Epithelial cell of prostate (primary cell): ENCODE results near the gene SDK1.

Source experiments
- DNase-seq: peaks from one replicate; pipeline ENCODE4 v3.0.0-alpha.2; 2011; ENCODE audit warnings: low read depth, low spot score
- H3K27ac ChIP-seq: fragments of 450-650 bp; 2 replicates; pipeline ENCODE4 v1.5.1; 2017; ENCODE audit warnings: mild to moderate bottlenecking

SDK1 gene

DNA sequence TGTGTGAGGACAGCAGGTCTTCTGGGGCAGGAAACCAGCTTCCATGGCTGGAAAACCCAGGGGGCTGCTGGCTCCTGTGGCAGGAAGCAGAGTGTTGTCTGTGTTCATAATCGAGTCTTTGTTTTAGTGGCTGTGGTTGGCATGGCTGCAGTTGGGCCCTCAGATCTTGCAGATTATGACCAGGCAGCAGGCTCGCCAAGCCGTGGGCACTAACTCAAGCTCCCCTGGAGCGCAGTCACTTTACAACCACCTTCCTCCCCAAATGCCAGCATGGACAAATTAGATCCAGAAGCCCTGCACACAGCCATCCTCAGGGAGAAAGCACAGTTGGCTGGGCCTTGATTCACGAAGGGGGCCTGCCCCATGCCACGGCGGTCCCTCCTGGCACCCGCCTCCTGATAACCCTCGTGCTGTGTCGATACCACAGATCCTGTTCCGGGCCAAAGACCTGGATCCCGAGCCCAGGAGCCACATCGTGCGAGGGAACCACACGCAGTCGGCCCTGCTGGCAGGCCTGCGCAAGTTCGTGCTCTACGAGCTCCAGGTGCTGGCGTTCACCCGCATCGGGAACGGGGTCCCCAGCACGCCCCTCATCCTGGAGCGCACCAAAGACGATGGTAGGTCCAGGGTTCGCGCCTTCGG is 828.5 kb downstream of the SDK1 start:
- DNase-seq = no peak
- no peak overlapping the region for H3K27ac ChIP-seq

DNA sequence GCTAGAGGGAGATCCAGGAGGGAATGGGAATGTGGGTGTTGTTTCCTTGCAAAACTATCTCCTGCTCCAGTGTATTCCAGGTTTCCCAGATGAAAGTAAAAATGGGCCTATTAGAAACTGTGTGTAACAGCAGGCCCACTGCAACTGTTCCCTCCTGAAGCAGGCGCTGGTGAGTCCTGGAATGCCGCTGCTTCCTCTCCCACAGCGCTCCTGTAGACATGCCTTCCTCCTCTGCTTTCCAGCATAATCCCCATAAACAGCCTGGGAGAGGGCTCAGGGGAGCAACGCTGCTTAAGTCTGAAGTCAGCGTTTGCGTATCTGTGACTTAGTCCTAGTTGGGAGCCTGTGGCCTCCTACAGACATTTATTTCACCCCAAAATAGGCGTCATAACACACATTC is 830.0 kb downstream of the SDK1 start:
- no peak overlapping the region for H3K27ac ChIP-seq
- DNase-seq = no peak

DNA sequence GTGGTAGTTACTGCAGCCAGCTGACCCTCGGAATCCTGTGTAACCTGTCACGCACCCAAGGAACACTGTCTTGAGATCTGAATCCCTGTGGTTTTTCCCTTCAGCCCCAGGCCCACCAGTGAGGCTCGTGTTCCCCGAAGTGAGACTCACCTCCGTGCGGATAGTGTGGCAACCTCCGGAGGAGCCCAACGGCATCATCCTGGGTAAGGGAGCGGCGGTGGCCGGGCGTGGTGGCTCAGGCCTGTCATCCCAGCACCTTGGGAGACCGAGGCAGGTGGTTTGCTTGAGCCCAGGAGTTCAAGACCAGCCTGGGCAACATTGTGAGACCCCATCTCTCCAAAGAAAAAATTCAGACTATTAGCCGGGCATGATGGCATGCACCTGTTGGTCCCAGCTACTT is 831.2 kb downstream of the SDK1 start:
- H3K27ac ChIP-seq = no peak overlapping the region
- DNase-seq = no peak

DNA sequence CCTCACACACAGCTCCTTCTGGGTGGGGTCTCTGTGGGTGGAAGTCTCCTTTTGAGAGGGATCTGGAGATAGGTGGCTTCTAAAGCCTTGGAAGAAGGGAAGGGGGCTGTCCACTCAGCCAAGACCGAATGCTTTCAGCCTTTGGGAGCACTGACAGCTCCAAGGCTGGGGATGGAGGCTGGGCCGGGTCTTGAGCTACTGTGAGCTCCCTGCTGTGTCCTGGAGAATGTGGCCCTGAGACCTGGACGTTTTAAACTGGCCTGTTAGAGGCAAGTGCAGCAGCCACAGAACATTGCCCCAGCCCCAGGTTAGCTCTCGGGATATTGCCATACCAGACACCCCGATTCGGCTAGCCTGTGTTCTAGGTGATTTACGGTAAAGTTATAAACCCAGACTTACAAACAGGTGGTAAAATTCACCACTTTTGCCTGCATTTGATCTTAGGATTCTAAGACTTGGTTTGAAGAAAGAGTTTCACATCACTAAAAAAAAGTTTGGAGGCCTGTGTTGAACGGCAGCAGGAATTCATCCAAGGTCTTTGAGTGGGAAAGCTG is 832.5 kb downstream of the SDK1 start:
- DNase-seq = no peak
- H3K27ac ChIP-seq = no peak overlapping the region

DNA sequence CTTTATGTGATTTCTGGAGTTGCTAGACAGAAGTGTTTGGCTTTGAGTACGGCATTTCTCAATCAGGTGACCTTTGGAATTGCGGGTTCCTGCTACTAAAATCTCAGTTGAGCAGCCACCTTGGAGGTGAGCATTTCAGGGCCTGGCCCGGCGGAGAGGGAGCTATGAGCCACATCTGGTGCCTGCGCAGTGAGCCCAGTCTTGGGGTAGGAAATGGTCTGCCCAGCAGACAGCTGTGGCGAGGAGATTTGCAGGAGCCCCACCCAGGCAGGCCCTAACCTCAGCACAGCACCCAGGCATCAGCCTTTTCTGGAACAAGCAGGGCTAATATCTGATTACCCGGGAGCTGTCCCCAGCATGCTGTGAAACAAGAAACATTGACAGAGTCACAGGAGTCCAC is 833.2 kb downstream of the SDK1 start:
- no peak for DNase-seq
- H3K27ac ChIP-seq = no peak overlapping the region

DNA sequence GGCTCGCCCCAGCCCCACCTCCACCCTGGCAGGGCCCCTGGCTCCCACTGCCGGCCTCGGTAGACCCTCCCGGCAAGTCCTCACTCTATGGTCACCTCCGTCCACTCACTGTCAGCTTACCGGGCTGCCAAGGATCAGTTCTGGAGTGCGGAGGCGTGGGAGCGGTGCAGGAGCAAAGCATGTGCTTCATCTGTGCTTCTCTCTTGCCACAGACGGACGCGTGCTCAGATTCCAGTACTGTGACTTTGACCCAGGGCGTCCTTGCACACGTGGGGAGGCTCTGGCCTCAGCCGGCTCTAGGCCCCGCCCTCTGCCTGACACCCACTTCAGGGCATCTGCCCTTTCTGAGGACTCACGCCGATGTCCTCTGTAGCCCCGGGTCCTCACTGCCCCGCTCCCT is 833.6 kb downstream of the SDK1 start:
- DNase-seq = no peak
- no peak overlapping the region for H3K27ac ChIP-seq

DNA sequence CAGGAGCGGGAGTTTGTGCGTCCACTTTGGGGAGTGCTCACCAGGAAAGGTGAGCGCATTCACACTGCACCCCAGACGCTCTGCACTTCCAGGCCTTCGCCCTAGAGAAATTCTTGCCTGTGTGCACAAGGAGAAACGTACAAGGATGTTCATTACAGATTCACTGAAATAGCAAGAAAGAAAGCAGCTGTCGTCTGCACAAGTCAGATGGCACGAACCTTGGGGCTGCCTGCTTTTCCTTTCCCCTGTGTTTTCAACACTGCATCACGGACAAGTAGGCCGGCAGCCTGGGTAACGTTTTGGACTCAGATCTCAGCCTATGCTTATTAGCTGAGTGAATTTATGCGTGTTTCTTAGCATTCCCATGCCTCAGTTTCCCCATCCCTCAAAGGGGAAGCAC is 834.2 kb downstream of the SDK1 start:
- no peak for DNase-seq
- no peak overlapping the region for H3K27ac ChIP-seq

DNA sequence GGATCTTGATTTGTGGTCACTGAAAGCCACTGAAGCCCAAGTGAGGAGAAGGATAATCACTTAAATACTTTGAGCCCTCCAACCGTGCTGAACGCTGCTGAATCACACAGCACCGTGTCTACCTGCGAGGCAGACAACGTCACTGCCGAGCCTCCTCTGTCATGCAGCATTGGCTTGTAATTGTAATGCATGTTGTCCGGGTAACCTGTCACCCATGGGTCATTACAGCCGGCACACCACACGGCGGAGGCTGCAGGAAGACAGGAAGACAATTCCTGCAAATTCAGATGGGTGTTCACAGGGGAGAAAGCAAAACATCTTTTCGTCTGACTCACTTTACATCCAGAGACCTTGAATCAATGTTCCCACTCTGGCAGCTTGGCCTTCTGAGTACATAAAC is 835.0 kb downstream of the SDK1 start:
- H3K27ac ChIP-seq = no peak overlapping the region
- no peak for DNase-seq

DNA sequence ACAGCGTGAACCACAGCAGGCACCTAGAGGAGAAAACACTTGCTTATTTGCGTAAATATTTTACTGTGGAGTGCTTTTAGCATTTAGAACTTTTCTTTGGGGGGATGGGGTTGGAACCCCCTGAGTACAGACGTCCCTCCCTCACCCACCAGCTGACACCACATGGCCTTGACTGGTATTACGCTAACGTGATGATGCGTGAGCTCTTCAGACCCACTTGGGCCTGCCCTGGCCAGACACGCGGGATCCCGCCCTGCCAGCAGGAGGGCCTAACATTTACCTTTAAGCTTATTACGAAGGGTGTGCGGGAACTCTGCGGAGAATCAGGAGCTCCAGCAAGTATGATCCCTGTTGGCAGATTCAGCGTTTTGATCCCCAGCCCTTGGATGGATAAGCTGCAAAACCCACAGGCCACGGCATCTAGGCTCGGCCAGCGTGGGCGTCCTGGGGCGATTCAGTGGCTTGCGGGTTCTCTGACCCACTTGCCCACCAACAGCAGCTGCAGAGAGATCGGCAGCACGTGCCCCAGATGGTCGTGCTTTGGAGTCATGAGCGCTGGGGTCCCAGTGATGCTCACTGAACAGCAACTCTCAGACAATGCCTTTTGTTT is 835.6 kb downstream of the SDK1 start:
- H3K27ac ChIP-seq = no peak overlapping the region
- no peak for DNase-seq

DNA sequence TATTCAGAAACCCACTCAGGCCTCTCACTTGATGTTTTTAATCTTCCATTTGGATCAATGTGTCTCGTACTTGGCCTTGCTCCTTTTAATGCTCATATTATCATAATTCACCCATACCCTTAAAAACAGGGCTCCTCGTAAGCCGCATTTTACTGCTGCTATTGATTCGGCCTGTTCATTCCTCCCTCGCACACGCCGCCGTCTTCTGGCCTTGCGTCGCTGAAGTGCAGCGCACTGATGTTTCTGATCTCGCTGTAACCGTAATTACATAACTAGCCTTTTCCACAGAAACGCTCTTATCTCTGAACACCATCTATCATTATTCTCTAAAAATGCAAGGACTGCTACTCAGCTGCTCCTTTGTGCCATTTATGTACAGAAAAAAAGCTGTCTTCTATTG is 836.5 kb downstream of the SDK1 start:
- no peak overlapping the region for H3K27ac ChIP-seq
- DNase-seq = no peak

DNA sequence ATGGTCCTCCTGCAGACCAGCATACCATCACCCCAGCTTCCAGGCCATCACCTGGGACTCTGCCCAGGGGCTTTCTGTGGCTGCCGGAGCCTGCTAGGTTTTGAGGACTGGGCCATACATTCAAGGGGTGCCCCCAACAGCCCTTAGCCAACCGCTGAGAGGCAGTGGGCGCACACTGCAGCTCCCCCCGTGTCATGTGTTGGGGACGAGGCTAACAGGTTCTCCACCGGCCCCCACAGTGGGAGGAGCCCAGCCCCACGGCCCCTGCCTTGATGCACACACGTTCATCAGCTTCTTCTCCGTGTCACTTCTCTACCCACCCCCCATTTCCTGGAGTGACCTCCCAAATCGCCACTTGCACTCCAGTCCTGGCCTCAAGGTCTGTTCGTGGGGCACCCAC is 837.8 kb downstream of the SDK1 start:
- no peak overlapping the region for H3K27ac ChIP-seq
- DNase-seq = no peak

DNA sequence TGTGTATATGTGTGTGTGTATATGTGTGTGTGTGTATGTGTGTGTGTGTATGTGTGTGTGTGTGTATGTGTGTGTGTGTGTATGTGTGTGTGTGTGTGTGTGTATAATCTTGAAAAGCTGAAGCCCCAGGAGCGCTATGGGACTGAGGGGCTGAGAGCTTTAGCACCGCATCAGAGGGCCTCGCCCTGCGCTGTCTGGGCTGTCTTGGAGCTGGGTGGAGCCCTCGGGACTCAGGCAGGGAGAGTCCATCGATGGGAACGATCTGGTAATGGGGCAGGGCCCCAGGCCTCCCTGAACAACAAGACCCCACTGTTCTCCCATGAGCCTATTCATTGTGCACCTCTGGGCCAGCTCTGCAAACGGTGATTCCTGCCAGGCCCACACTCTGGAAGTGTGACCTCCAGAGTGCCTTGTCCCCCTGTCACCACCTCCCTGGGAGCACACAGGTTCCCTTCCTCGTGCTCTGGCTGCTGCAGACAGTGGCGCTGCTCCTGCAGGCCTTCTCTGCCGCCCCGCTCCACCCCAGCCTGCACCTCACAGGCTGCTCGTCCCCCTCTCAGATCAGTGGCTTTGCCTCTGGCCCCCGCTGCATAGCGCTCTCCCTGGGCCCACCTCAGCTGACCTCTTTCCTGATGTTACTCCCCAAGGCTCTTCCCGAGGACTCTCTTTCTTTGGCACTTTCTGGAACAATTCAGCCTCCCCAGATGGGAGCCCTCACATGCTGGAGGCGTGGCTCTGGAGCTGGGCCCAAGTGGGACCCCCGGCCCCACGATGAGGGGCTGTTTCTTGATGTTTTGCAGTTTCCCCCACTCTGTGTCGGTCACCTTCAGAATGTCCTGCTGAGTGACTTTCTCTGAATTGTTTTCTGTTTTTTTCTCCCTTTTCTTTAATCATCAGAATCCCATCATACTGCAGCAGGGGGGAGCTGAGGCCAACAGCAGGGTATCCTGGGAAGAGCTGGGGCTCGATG is 838.9 kb downstream of the SDK1 start:
- H3K27ac ChIP-seq = no peak overlapping the region
- DNase-seq = no peak

DNA sequence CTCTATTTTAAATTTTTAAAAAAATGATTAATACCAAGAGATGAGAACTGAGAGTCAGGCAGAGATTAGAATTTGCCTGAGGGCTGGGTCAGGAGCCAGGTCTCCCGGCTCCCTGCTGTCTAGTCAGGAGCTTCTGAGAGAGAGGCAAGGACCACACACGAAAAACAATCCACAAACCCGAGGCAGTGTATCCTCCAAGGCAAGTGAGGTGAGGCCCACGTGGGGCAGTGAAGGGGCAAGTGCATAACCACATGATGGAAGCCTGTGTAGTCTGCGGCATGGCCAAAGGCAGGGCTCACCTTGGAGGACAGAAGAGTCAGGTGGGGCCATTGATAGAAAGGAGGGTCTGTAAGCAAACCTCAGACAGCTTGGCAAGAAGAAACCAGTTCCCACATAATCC is 839.9 kb downstream of the SDK1 start:
- DNase-seq = no peak
- no peak overlapping the region for H3K27ac ChIP-seq

DNA sequence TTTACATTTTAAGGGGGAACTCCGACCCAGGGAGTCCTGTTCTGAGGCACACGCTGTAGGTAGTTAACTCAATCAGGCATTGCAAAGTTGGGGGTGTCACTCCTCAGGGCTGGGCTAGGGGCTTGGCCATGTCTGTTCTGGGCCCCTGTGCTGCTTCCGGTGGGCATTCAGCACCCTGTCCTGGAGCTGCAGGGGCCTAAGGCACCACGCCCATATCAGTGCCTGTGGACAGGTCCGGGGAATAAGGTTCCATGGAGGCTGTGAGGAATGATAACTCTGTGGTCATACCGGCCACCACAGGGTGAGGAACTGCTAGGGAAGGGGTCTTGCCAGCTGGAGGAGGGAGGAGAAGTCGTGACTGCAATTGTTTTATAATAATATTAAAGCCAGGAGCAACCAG is 842.0 kb downstream of the SDK1 start:
- DNase-seq = no peak
- H3K27ac ChIP-seq = no peak overlapping the region

DNA sequence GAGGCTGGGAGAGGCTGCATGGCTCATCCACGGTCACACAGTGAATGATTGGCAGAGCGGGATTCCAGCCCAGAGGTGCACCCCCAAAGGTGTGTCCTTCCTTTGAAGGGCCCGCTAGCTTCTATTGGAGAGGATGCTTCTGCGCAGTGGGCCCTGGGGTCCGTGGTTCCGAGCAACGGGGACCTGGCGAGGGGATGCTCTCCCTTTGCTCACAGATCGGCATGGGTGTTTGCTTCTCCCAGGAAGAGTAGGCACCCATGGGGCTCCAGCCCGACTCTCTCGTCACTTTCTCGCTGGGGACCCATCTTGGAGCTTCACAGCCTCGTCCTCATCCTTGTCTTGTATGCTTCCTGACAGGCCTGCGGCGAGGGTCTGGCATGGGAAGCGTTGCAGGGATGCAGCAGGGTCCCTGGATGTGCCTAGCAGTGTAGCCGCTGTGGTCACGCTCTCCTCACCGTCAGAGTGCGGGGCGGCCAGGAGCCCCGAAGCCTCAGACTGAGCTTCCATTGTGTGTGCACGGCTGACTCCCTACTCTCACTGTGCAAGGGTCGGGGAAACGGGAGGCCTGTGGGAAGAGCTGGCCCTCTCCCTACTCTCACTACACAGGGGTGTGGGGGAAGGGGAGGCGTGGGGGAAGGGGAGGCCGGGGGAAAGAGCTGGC is 842.6 kb downstream of the SDK1 start:
- DNase-seq = no peak
- no peak overlapping the region for H3K27ac ChIP-seq

DNA sequence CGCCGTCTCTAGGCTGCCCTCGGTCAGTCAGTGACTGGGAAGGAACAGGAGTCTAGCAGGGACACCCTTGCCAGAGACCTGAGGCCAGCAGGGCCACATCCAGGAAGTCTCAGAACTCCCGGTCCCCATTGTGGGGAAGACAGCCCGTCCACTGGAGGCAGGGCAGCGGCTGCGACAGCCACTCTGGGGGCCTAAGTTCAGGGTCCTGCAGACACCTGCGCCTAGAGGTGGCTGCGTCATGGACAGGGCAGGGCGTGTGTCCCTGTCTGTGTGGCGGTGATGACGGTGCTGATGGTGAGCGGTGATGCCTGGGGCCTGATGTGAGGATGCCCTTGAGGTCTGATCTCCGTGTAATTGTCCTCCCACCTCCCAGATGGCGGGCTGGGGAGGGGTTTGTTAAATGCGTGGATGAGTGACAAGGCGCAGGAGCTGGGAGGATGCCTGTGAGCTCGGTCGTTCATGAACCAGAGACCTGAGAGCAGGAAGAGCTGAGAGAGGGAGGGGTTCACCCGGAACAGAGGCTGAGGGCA is 843.2 kb downstream of the SDK1 start:
- H3K27ac ChIP-seq = no peak overlapping the region
- no peak for DNase-seq

DNA sequence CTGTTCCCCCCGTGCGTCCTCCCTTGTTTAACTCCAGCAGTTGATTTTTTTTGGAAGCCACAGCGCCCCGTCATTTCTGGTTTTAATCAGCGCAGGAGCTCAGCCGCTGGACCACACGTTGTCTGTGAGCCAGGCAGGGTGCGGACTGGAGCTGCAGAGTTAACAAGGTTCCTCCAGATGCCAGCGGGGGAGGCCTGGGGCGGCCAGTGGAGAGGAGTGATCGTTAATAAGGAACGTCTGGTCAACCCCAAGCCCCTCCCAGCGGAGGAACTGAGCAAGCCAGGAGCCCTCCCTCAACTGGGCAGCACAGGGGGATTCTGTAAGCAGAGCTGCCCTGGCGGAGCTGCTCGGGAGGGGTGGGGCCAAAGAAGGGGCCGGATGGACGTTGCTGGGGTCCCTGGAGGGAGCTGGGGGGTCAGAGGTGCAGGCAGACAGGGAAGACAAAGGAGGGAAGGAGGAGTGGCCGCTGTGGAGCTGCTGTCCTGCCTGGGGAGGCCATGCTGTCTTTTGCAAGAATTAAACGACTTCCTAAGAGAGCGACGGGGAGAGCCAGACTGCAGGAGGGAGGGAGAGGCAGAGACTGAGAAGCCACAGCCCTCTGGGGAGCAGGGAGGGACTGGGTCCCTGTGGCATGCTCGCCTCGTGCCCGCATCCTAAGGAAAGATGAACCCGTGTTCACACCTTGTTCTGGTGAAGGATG is 843.9 kb downstream of the SDK1 start:
- DNase-seq = no peak
- no peak overlapping the region for H3K27ac ChIP-seq

DNA sequence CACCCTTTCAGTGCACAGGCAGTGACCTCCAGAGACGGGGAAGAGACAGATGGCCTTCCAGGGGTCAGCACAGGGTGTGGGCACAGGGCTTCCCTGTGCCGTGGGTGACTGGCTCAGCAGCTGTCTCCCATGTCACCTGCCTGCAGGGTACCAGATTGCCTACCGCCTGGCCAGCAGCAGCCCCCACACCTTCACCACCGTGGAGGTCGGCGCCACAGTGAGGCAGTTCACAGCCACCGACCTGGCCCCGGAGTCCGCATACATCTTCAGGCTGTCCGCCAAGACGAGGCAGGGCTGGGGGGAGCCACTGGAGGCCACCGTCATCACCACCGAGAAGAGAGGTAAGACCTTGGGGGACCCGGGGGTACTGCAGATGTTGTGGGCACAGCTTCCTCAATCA is 844.5 kb downstream of the SDK1 start:
- no peak for DNase-seq
- no peak overlapping the region for H3K27ac ChIP-seq

DNA sequence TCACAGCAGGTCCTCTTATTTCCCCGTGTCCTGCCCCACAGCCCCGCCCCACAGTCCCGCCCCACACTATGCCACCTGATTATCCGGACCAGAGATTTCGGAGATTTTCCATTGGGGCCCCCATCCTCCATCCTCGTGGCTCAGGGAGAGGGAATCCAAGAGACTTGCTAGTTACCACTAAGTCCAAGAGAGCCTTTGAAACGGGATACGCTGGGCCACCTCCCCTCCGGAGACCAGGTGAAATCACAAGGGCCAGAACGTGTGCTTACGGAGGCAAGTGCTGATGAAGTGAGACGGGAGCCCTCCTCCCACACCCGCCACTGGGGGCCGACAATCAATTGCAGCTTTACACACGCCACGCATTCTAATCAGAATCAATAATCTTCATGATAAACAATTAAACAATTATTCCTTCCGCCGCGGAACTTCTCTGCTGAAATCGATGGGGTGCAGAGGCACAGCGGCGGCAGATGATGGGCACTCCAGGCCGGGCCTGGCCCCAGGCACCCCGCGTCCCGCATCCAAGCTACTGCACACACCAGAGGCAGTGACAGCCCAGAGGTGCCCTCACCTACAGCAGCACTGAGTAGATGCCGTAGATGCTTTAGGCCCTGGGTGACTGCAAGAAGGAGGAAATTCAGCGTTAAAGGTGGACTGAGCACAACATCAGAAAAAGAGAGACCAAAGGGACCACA is 847.0 kb downstream of the SDK1 start:
- DNase-seq = no peak
- no peak overlapping the region for H3K27ac ChIP-seq
